BE2C (cell line): ENCODE results near the gene TRAPPC2.
"Not testable (repeated sequence)": the region's sequence is repeated elsewhere in the genome, so short reads cannot be mapped to it uniquely, and the experiment has no call there.

Experiments used
- DNase-seq: peaks from one replicate; pipeline ENCODE4 v3.0.0-alpha.2; 2020
- H3K27me3 ChIP-seq: fragments of 250-450 bp; sonication (Bioruptor Pico); 2 replicates; pipeline ENCODE4 v1.5.1; 2020; ENCODE audit warnings: mild to moderate bottlenecking
- H3K36me3 ChIP-seq: fragments of 250-450 bp; sonication (Bioruptor Pico); 2 replicates; pipeline ENCODE4 v1.5.1; 2020; ENCODE audit warnings: mild to moderate bottlenecking
- H3K4me1 ChIP-seq: fragments of 250-450 bp; sonication (Bioruptor Pico); 2 replicates; pipeline ENCODE4 v1.5.1; 2020
- H3K4me3 ChIP-seq: 2 replicates; pipeline ENCODE4 v1.5.1; 2011; ENCODE audit warnings: low read depth, low read length
- H3K9me3 ChIP-seq: fragments of 250-450 bp; sonication (Bioruptor Pico); 2 replicates; pipeline ENCODE4 v1.5.1; 2020
- CTCF ChIP-seq: IDR thresholded peaks from 2 replicates; pipeline ENCODE4 v1.5.1; 2012; ENCODE audit warnings: mild to moderate bottlenecking, low read depth, low read length

TRAPPC2 gene

GRCh38 chrX:13742397-13743176, 8.2 kb upstream of the TRAPPC2 start:
- DNase-seq = no peak
- Histone ChIP-seq H3K27me3 (no peaks in the 10 kb centered on the region), H3K9me3 (no peaks in the 10 kb centered on the region), H3K36me3 (no peaks in the 10 kb centered on the region), H3K4me1 (no peaks in the 10 kb centered on the region), H3K4me3 (no peak overlapping the region)
- TF ChIP-seq CTCF = no peak

- DNase-seq = no peak
- H3K9me3 ChIP-seq = no peaks in the 10 kb centered on the region
- no peaks in the 10 kb centered on the region for H3K4me1 ChIP-seq
- no peak for TF ChIP-seq CTCF
- H3K27me3 ChIP-seq = no peaks in the 10 kb centered on the region
- H3K4me3 ChIP-seq = no peak overlapping the region
- no peaks in the 10 kb centered on the region for H3K36me3 ChIP-seq
These were observed 7.3 kb upstream of the TRAPPC2 start for GRCh38 chrX:13741695-13742094.

- Histone ChIP-seq H3K4me1 (no peaks in the 10 kb centered on the region), H3K36me3 (no peaks in the 10 kb centered on the region), H3K27me3 (no peaks in the 10 kb centered on the region), H3K9me3 (no peaks in the 10 kb centered on the region), H3K4me3 (peak overlapping the region; percentile 91)
- no peak for TF ChIP-seq CTCF
- no peak for DNase-seq
These were observed 914 bp downstream of the TRAPPC2 start for GRCh38 chrX:13733506-13733905.

GRCh38 chrX:13732246-13733067, 2.0 kb downstream of the TRAPPC2 start:
- Histone ChIP-seq H3K36me3 (no peaks in the 10 kb centered on the region), H3K27me3 (no peaks in the 10 kb centered on the region), H3K4me3 (no peak overlapping the region), H3K9me3 (no peaks in the 10 kb centered on the region), H3K4me1 (no peaks in the 10 kb centered on the region)
- no peak for DNase-seq
- TF ChIP-seq CTCF = no peak

GRCh38 chrX:13730523-13730922, 3.9 kb downstream of the TRAPPC2 start:
- not testable (repeated sequence) for H3K36me3 ChIP-seq, H3K4me1 ChIP-seq, H3K27me3 ChIP-seq, H3K9me3 ChIP-seq, DNase-seq, H3K4me3 ChIP-seq

- H3K27me3 ChIP-seq, H3K9me3 ChIP-seq, H3K36me3 ChIP-seq, H3K4me1 ChIP-seq, H3K4me3 ChIP-seq, DNase-seq: not testable (repeated sequence)
These were observed 7.8 kb downstream of the TRAPPC2 start for GRCh38 chrX:13726583-13726982.

GRCh38 chrX:13724878-13725277, 9.5 kb downstream of the TRAPPC2 start:
- H3K4me1 ChIP-seq, H3K9me3 ChIP-seq, H3K27me3 ChIP-seq, H3K4me3 ChIP-seq, H3K36me3 ChIP-seq, DNase-seq: not testable (repeated sequence)
